Sigmoid colon (tissue), 7 donors: ENCODE measurements around the gene ITGA11. TPM values are rescaled to one million over a fixed set of nuclear protein-coding genes. Genes with fewer than 3 reads are reported as not detected.

Source experiments
- DNase-seq: peaks from one replicate; pipeline ENCODE4 v3.0.0-alpha.2; 2019
- H3K27ac ChIP-seq, 4 donors: fragments of 200-600 bp; sonication (generic); one replicate each; pipeline ENCODE4 v1.5.1; 2016 to 2019; ENCODE audit warnings: mild to moderate bottlenecking in 1 of 4
- H3K27me3 ChIP-seq, 3 donors: fragments of 200-600 bp; sonication (generic); one replicate each; pipeline ENCODE4 v1.5.1; 2019; ENCODE audit warnings: mild to moderate bottlenecking in 1 of 3
- H3K36me3 ChIP-seq, 4 donors: fragments of 200-600 bp; sonication (generic); one replicate each; pipeline ENCODE4 v1.5.1; 2016 to 2019
- H3K4me1 ChIP-seq, 4 donors: fragments of 200-600 bp; sonication (generic); one replicate each; pipeline ENCODE4 v1.5.1; 2017 to 2019
- H3K4me3 ChIP-seq, 4 donors: fragments of 200-600 bp; sonication (generic); one replicate each; pipeline ENCODE4 v1.5.1; 2017 to 2019; ENCODE audit warnings: mild to moderate bottlenecking in 2 of 4, moderate library complexity in 1 of 4
- H3K9me3 ChIP-seq, 4 donors: fragments of 200-600 bp in 3 of 4; sonication (generic) in 3 of 4; one replicate each; pipeline versions ENCODE4 v1.5.1 to v1.6.1; 2013 to 2019
- EP300 ChIP-seq, 4 donors: sonication (generic); formaldehyde crosslinking; IDR thresholded peaks; one replicate each; pipeline ENCODE4 v1.6.1; 2017; ENCODE audit warnings: antibody characterized with exemption in 4 of 4
- POLR2A ChIP-seq, 2 donors: fragments of 450-650 bp; IDR thresholded peaks; one replicate each; pipeline ENCODE4 v1.6.1; 2016; ENCODE audit warnings: antibody characterized with exemption in 2 of 2, mild to moderate bottlenecking in 2 of 2, moderate library complexity in 2 of 2
- POLR2AphosphoS5 ChIP-seq, 4 donors: sonication (generic); formaldehyde crosslinking; IDR thresholded peaks; one replicate each; pipeline ENCODE4 v1.6.1; 2017; ENCODE audit warnings: antibody characterized with exemption in 4 of 4
- WGBS, 2 donors: extraction: QIAGEN DNeasy Blood & Tissue Kit; methylation state at CpG; one replicate each; pipeline ENCODE4 v1.1.7; 2013; 5-methylcytosine and 5-hydroxymethylcytosine counted together
- intact Hi-C: fragments of 100-400 bp; cut with DNase I; formaldehyde crosslinking; loops from one replicate; pipeline ENCODE4 v1.15.1; 2023
- polyA plus RNA-seq, 3 donors: library from polyadenylated mRNA; stranded (reverse); fragments of 200-250 nt; gene quantifications; one replicate each; pipeline ENCODE4 v1.2.3, GENCODE V29; 2013
- total RNA-seq, 4 donors: library from RNA; depleted of rRNA; stranded (reverse); fragments of >200 nt; gene quantifications; one replicate each; pipeline ENCODE4 v1.1.0, GENCODE V29; 2016
- TF ChIP-seq, protein P1 (sequence below), 4 experiments: fragments of 450-650 bp in 3 of 4; fragments of 200-600 bp in 1 of 4; IDR thresholded peaks; one replicate each; pipeline ENCODE4 v1.5.1; 2016 to 2019; ENCODE audit warnings: antibody characterized with exemption in 4 of 4, mild to moderate bottlenecking in 3 of 4, moderate library complexity in 2 of 4
- donor health status: healthy with polysubstance abuse.
- donor health status: Bipolar disorder and iron deficiency.
- donor health status: healthy.

The ITGA11 gene
- total and polyA plus RNA-seq, 7 donors, result 0.71 to 6.1 (median 1.2) TPM

DNA sequence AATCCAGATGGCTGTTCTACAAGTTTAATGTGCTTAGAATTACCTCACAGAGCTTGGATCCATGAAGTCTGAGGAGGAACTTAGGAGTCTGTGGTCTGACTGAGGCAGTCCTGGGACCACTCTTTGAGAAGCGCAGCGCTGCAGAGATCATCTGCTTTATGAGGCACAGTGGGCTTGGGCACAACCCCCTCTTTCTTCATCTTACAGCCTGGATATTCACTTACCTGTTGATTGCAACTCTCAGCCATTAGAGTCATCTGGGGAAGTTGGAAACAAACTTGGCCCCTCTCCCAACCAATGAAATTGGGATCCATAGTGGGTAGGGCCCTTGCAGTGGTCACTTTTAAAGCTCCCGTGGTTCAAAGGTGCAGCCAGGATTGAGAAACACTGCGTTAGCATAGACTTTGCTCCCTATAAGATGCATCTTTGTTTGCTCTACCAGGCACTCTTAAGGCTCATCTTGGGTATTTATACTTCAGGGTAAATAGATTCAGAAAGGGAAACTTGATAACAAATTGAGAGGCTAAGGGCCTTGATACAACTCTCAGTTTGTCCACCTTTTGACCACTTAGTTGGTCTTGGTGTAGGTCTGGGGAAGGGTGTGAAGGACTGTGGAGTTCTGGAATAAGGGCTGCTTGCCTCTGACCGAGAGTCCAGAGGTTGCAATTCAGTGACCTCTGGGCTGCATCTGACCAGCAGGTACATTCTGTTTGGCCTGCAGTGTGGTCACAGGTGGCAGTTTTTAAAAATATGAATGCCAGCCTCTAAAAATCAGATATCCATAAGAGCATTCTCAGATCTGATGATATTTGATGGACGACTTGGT, 131.6 kb downstream of the ITGA11 start:
- peak overlapping the region in 3 of 4 donors; percentile 54 to 68 (median 61) for H3K27ac ChIP-seq

DNA sequence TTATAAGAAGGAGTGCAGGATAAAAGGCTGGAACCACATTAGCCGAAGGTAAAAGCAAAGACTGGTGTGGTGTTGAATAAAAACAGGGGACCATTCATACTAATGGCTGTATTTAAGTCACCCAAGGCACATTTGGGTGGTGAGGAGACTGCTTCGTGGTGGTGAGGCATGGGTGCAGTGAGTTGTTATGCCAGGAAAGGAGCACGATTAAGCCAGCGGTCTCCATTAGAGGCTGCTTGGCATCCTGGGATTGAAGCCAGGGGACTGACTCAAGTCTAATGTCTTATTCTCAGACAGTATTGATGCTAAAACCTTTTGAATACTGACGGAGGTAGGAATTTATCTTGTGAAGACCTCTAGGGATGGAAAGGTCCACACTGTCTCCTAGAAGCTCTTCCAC, 132.5 kb downstream of the ITGA11 start:
- DNase-seq, result no peak
- Histone ChIP-seq H3K27ac (peak overlapping the region; percentile 40 to 68 (median 58)), H3K36me3 (peaks cover 0 to 14% (median 0%) of the 10 kb centered on the region in 4 donors), H3K4me3 (peak overlapping the region in 3 of 4 donors; percentile 16 to 29 (median 19)), H3K4me1 (peaks cover 0 to 40% (median 31%) of the 10 kb centered on the region in 4 donors), H3K27me3 (no peaks in the 10 kb centered on the region), H3K9me3 (no peaks in the 10 kb centered on the region)
- 68 to 78% methylated on average over 5 of the region's 5 CpGs for WGBS, 2 donors
- intact Hi-C loops, result no loop called here
- TF ChIP-seq POLR2A (IDR thresholded peaks at IDR 0.05) (no peak), POLR2AphosphoS5 (IDR thresholded peaks at IDR 0.05) (no peak), EP300 (IDR thresholded peaks at IDR 0.05) (no peak)
- TF ChIP-seq, protein P1, sequence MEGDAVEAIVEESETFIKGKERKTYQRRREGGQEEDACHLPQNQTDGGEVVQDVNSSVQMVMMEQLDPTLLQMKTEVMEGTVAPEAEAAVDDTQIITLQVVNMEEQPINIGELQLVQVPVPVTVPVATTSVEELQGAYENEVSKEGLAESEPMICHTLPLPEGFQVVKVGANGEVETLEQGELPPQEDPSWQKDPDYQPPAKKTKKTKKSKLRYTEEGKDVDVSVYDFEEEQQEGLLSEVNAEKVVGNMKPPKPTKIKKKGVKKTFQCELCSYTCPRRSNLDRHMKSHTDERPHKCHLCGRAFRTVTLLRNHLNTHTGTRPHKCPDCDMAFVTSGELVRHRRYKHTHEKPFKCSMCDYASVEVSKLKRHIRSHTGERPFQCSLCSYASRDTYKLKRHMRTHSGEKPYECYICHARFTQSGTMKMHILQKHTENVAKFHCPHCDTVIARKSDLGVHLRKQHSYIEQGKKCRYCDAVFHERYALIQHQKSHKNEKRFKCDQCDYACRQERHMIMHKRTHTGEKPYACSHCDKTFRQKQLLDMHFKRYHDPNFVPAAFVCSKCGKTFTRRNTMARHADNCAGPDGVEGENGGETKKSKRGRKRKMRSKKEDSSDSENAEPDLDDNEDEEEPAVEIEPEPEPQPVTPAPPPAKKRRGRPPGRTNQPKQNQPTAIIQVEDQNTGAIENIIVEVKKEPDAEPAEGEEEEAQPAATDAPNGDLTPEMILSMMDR (IDR thresholded peaks at IDR 0.05), result no peak

More for the DNA sequence above, 131.6 kb downstream of the ITGA11 start:
- 56 to 77% methylated on average over 6 of the region's 6 CpGs for WGBS, 2 donors
- no peak for DNase-seq
- Histone ChIP-seq H3K4me1 (peaks cover 0 to 31% (median 22%) of the 10 kb centered on the region in 4 donors), H3K36me3 (peaks cover 0 to 14% (median 0%) of the 10 kb centered on the region in 4 donors), H3K9me3 (no peaks in the 10 kb centered on the region), H3K27me3 (no peaks in the 10 kb centered on the region), H3K4me3 (no peak overlapping the region)
- intact Hi-C loops, result loop anchor here (10.0 kb wide), 1 partner anchor 374 kb away; no protein-coding TSS in a partner anchor
- TF ChIP-seq, protein P1 (IDR thresholded peaks at IDR 0.05), result no peak
- TF ChIP-seq EP300 (IDR thresholded peaks at IDR 0.05) (no peak), POLR2A (IDR thresholded peaks at IDR 0.05) (no peak), POLR2AphosphoS5 (IDR thresholded peaks at IDR 0.05) (no peak)

DNA sequence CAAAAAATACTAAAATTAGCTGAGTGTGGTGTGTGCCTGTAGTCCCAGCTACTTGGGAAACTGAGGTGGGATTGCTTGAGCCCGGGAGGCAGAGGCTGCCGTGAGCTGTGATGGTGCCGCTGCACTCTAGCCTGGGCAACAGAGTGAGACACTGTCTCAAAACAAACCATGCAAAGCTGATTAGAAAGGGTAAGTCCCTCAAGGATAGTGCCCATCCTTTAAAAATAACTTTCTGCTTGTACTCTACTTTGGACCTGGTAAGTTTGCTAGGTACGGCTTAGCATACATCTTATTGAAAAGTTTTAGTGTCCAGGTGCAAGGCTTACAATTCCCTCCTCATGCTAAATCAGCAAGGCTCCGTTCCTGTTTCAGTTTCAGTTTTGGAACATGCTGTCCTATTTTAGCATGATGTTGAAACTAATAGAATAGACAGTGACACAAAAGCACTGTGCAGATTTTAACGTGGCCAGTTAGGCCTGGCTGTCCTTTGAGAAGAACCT, 133.0 kb downstream of the ITGA11 start:
- peak overlapping the region; percentile 40 to 68 (median 58) for H3K27ac ChIP-seq
- no peak for DNase-seq
- TF ChIP-seq POLR2AphosphoS5 (IDR thresholded peaks at IDR 0.05) (peak; percentile 19 to 40 (median 30)), POLR2A (IDR thresholded peaks at IDR 0.05) (no peak)
- TF ChIP-seq, protein P1 (IDR thresholded peaks at IDR 0.05), result no peak
- WGBS, 2 donors, result 22 to 23% methylated on average over 6 of the region's 6 CpGs
- H3K4me1 ChIP-seq, result peaks cover 0 to 45% (median 34%) of the 10 kb centered on the region in 4 donors
- intact Hi-C loops, result no loop called here
- H3K9me3 ChIP-seq, result no peaks in the 10 kb centered on the region
- peaks cover 0 to 14% (median 0%) of the 10 kb centered on the region in 4 donors for H3K36me3 ChIP-seq
- H3K4me3 ChIP-seq, result peak overlapping the region in 3 of 4 donors; percentile 16 to 29 (median 19)
- H3K27me3 ChIP-seq, result no peaks in the 10 kb centered on the region

DNA sequence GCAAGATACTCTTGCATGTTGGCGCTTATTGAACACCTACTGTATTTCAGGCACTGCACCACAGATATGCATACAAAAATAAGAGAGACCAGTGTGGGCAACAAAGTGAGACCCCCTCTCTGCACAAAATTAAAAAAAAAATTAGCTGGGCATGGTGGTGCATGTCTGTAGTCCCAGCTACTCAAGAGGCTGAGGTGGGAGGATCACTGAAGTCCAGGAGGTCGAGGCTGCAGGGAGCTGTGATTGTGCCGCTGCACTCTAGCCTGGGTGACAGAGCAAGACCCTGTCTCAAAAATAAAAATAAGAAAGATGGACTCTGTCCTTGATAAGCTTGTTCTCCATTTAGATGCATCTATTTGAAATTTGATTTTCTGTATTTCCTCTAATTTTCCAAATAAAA, 133.6 kb downstream of the ITGA11 start:
- H3K4me3 ChIP-seq, result no peak overlapping the region
- no peak for DNase-seq
- TF ChIP-seq EP300 (IDR thresholded peaks at IDR 0.05) (no peak), POLR2A (IDR thresholded peaks at IDR 0.05) (no peak), POLR2AphosphoS5 (IDR thresholded peaks at IDR 0.05) (no peak)
- TF ChIP-seq, protein P1 (IDR thresholded peaks at IDR 0.05), result no peak
- peaks cover 0 to 50% (median 35%) of the 10 kb centered on the region in 4 donors for H3K4me1 ChIP-seq
- H3K27me3 ChIP-seq, result no peaks in the 10 kb centered on the region
- H3K9me3 ChIP-seq, result no peaks in the 10 kb centered on the region
- peaks cover 0 to 14% (median 0%) of the 10 kb centered on the region in 4 donors for H3K36me3 ChIP-seq
- intact Hi-C loops, result no loop called here
- peak overlapping the region in 3 of 4 donors; percentile 40 to 68 (median 61) for H3K27ac ChIP-seq
- WGBS, 2 donors, result 88 to 94% methylated on average over 3 of the region's 3 CpGs
